GM18519 (cell line): ENCODE measurements around the gene KCNJ12.
"Not testable (repeated sequence)": the region's sequence is repeated elsewhere in the genome, so short reads cannot be mapped to it uniquely, and the experiment has no call there.

ENCODE experiments used
- ATAC-seq: cut with Tn5 transposase; IDR thresholded peaks from one replicate; pipeline ENCODE4 v1.9.1; 2021; ENCODE audit warnings: mild to moderate bottlenecking, moderate library complexity; ENCODE audit not compliant: unreplicated experiment, low FRiP score

KCNJ12 gene

GRCh38 chr17:21417921-21418320 is 41.8 kb downstream of the KCNJ12 start:
- ATAC-seq = no peak

- ATAC-seq = no peak
Measured at GRCh38 chr17:21418446-21419298, 42.5 kb downstream of the KCNJ12 start.

- ATAC-seq = no peak
Measured at GRCh38 chr17:21419299-21420239, 43.4 kb downstream of the KCNJ12 start.

GRCh38 chr17:21420503-21421090 is 44.4 kb downstream of the KCNJ12 start:
- not testable (repeated sequence) for ATAC-seq

- ATAC-seq = not testable (repeated sequence)
Measured at GRCh38 chr17:21421421-21422310, 45.5 kb downstream of the KCNJ12 start.

GRCh38 chr17:21422311-21423189 is 46.4 kb downstream of the KCNJ12 start:
- ATAC-seq = not testable (repeated sequence)

- ATAC-seq = not testable (repeated sequence)
Measured at GRCh38 chr17:21423190-21423493, 47.0 kb downstream of the KCNJ12 start.

- ATAC-seq = not testable (repeated sequence)
Measured at GRCh38 chr17:21424697-21425096, 48.5 kb downstream of the KCNJ12 start.

- ATAC-seq = no peak
Measured at GRCh38 chr17:21425321-21425720, 49.2 kb downstream of the KCNJ12 start.

- ATAC-seq = no peak
Measured at GRCh38 chr17:21425736-21426135, 49.6 kb downstream of the KCNJ12 start.

GRCh38 chr17:21426246-21426645 is 50.1 kb downstream of the KCNJ12 start:
- not testable (repeated sequence) for ATAC-seq

- ATAC-seq = not testable (repeated sequence)
Measured at GRCh38 chr17:21426876-21427275, 50.7 kb downstream of the KCNJ12 start.

GRCh38 chr17:21427727-21428126 is 51.6 kb downstream of the KCNJ12 start:
- ATAC-seq = not testable (repeated sequence)

- ATAC-seq = not testable (repeated sequence)
Measured at GRCh38 chr17:21428752-21429424, 52.7 kb downstream of the KCNJ12 start.

- not testable (repeated sequence) for ATAC-seq
Measured at GRCh38 chr17:21429921-21430628, 53.9 kb downstream of the KCNJ12 start.

- ATAC-seq = not testable (repeated sequence)
Measured at GRCh38 chr17:21433971-21434370, 57.8 kb downstream of the KCNJ12 start.

GRCh38 chr17:21434976-21435375 is 58.8 kb downstream of the KCNJ12 start:
- not testable (repeated sequence) for ATAC-seq

- ATAC-seq = not testable (repeated sequence)
Measured at GRCh38 chr17:21436481-21436880, 60.3 kb downstream of the KCNJ12 start.
